Thoracic aorta (tissue), 2 donors: ENCODE results near the gene WDR72. TPM values are rescaled to one million over a fixed set of nuclear protein-coding genes. Genes with fewer than 3 reads are reported as not detected.

Experiments
- ATAC-seq: fragments of 150-250 bp; one replicate; pipeline ENCODE4 v1.8.0; 2017; ENCODE audit warnings: low read depth; ENCODE audit not compliant: insufficient number of reproducible peaks, low FRiP score
- DNase-seq: peaks from one replicate; pipeline ENCODE4 v3.0.0-alpha.2; 2020; ENCODE audit warnings: low spot score
- H3K27ac ChIP-seq, 2 donors: fragments of 200-600 bp; sonication (generic); 1 replicate in 1 of 2; 2 replicates in 1 of 2; pipeline ENCODE4 v1.5.1; 2016; ENCODE audit warnings: mild to moderate bottlenecking in 2 of 2, moderate library complexity in 2 of 2
- H3K27me3 ChIP-seq: fragments of 200-600 bp; sonication (generic); replicated peaks from 2 replicates; pipeline ENCODE4 v1.6.0; 2016; ENCODE audit warnings: mild to moderate bottlenecking; ENCODE audit not compliant: insufficient read depth
- H3K36me3 ChIP-seq: fragments of 200-600 bp; sonication (generic); one replicate; pipeline ENCODE4 v1.5.1; 2016
- H3K4me1 ChIP-seq, 2 donors: fragments of 200-600 bp; sonication (generic); 1 replicate in 1 of 2; 2 replicates in 1 of 2; pipeline versions ENCODE4 v1.5.1 to v1.6.0; 2016; ENCODE audit warnings: low read depth in 2 of 2, mild to moderate bottlenecking in 1 of 2; ENCODE audit not compliant: control insufficient read depth in 1 of 2
- H3K4me3 ChIP-seq: fragments of 200-600 bp; sonication (generic); 2 replicates; pipeline ENCODE4 v1.5.1; 2016; ENCODE audit warnings: mild to moderate bottlenecking
- H3K9me3 ChIP-seq: fragments of 200-600 bp; sonication (generic); 2 replicates; pipeline ENCODE4 v1.5.1; 2016
- CTCF ChIP-seq: fragments of 200-600 bp; sonication (generic); IDR thresholded peaks from one replicate; pipeline ENCODE4 v1.5.1; 2019; ENCODE audit warnings: antibody characterized with exemption
- total RNA-seq, 2 donors: library from RNA; depleted of rRNA; stranded (reverse); fragments of >200 nt; gene quantifications; one replicate each; pipeline versions ENCODE4 v1.1.0 to v1.2.3, GENCODE V29; 2016

Gene WDR72
- total RNA-seq, 2 donors from 2014 or later, result 2.2 TPM; not detected in 1

- Histone ChIP-seq H3K4me3 (no peak overlapping the region), H3K4me1 (no peaks in the 10 kb centered on the region), H3K9me3 (no peaks in the 10 kb centered on the region), H3K27me3 (no peaks in the 10 kb centered on the region), H3K27ac (no peak overlapping the region), H3K36me3 (no peaks in the 10 kb centered on the region)
- no peak for TF ChIP-seq CTCF
- ATAC-seq (no peak), DNase-seq (no peak)
These were observed 169.1 kb downstream of the WDR72 start for GRCh38 chr15:53590380-53590779.

- Histone ChIP-seq H3K4me3 (no peak overlapping the region), H3K27me3 (no peaks in the 10 kb centered on the region), H3K9me3 (no peaks in the 10 kb centered on the region), H3K4me1 (no peaks in the 10 kb centered on the region), H3K36me3 (no peaks in the 10 kb centered on the region), H3K27ac (no peak overlapping the region)
- DNase-seq (no peak), ATAC-seq (no peak)
- TF ChIP-seq CTCF, result no peak
These were observed 169.9 kb downstream of the WDR72 start for GRCh38 chr15:53589520-53590057.

- Histone ChIP-seq H3K4me3 (no peak overlapping the region), H3K27me3 (no peaks in the 10 kb centered on the region), H3K36me3 (no peaks in the 10 kb centered on the region), H3K4me1 (no peaks in the 10 kb centered on the region), H3K27ac (no peak overlapping the region), H3K9me3 (no peaks in the 10 kb centered on the region)
- TF ChIP-seq CTCF, result no peak
- ATAC-seq (no peak), DNase-seq (no peak)
These were observed 170.7 kb downstream of the WDR72 start for GRCh38 chr15:53588773-53589172.

- no peak for TF ChIP-seq CTCF
- Histone ChIP-seq H3K36me3 (no peaks in the 10 kb centered on the region), H3K9me3 (no peaks in the 10 kb centered on the region), H3K27ac (no peak overlapping the region), H3K4me3 (no peak overlapping the region), H3K4me1 (no peaks in the 10 kb centered on the region), H3K27me3 (no peaks in the 10 kb centered on the region)
- ATAC-seq, result no peak
- no peak for DNase-seq
These were observed 172.7 kb downstream of the WDR72 start for GRCh38 chr15:53586799-53587198.

DNA sequence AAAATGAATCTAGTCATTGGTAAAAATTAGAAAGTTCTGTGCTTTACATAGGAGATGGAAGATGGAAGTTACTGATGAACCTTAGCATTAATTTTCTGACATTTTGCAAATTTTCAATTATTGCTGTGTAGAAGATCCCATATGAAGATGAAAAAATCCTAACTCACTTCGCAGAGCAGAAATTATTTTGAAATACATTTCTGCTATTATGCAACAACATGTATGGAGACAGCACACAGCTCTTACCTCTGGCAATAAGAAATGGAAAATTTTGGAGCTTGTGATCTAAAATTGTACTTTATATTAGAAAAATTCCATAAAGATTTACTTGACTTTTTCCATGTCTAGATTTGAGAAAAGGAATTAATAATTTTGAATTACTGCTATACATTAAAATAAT is 177.9 kb downstream of the WDR72 start:
- ATAC-seq, result no peak
- Histone ChIP-seq H3K27me3 (no peaks in the 10 kb centered on the region), H3K9me3 (no peaks in the 10 kb centered on the region), H3K36me3 (no peaks in the 10 kb centered on the region), H3K4me3 (no peak overlapping the region), H3K4me1 (no peaks in the 10 kb centered on the region), H3K27ac (no peak overlapping the region)
- no peak for DNase-seq
- no peak for TF ChIP-seq CTCF
